ENCODE data around the gene GORAB. TPM values are rescaled to one million over a fixed set of nuclear protein-coding genes. Genes with fewer than 3 reads are reported as not detected.
A peak's percentile ranks its signal among the peaks of the same experiment; 100 is the strongest.

Gene GORAB
- polyA plus RNA-seq, 1 donor (not counting 4 experiments of a cell fraction or from before 2014, with no cell fraction given): 12.0 TPM

DNA sequence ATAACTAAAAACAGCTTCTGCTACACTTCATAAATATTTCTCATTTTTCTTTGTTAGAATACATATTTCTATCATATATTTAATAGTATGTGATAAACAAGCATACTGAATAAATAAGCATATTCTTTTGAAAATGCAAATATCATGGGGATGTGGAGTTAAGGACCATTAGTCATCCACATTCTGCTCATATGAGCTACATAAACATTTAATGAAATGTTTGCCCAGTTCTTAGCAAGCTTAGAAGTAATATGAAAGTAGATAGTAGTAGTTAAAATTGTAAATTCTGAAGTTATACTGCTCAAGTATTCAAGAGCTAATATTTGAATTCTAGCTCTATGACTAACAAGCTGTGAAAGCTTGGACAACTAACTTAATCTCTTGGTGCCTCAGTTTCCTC is 10.1 kb upstream of the GORAB start:
- no peak overlapping the region for H3K4me3 ChIP-seq (ENCODE audit: control insufficient read depth in 2 of 3, extremely low read depth in 1 of 3, insufficient read depth in 2 of 3, low read depth in 1 of 3, low read length in 3 of 3)
- H3K9me3 ChIP-seq (ENCODE audit: control insufficient read depth, low read depth, low read length): no peaks in the 10 kb centered on the region
- H3K79me2 ChIP-seq (ENCODE audit: control insufficient read depth, insufficient read depth, low read length): no peaks in the 10 kb centered on the region
- FAIRE-seq (no peak), DNase-seq (ENCODE audit: low read depth, low spot score) (no peak)
- no peak overlapping the region for H3K9ac ChIP-seq (ENCODE audit: control insufficient read depth, extremely low read depth, insufficient read depth, low read length)
- no peaks in the 10 kb centered on the region for H3K27me3 ChIP-seq (ENCODE audit: control insufficient read depth, extremely low read depth, insufficient read depth, low read length)
- TF ChIP-seq, protein P1, sequence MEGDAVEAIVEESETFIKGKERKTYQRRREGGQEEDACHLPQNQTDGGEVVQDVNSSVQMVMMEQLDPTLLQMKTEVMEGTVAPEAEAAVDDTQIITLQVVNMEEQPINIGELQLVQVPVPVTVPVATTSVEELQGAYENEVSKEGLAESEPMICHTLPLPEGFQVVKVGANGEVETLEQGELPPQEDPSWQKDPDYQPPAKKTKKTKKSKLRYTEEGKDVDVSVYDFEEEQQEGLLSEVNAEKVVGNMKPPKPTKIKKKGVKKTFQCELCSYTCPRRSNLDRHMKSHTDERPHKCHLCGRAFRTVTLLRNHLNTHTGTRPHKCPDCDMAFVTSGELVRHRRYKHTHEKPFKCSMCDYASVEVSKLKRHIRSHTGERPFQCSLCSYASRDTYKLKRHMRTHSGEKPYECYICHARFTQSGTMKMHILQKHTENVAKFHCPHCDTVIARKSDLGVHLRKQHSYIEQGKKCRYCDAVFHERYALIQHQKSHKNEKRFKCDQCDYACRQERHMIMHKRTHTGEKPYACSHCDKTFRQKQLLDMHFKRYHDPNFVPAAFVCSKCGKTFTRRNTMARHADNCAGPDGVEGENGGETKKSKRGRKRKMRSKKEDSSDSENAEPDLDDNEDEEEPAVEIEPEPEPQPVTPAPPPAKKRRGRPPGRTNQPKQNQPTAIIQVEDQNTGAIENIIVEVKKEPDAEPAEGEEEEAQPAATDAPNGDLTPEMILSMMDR (optimal IDR thresholded peaks at IDR 0.05 in 1 of 3, IDR thresholded peaks at IDR 0.05 in 1 of 3, conservative IDR thresholded peaks at IDR 0.05 in 1 of 3; ENCODE audit: extremely low read depth in 1 of 3, insufficient read depth in 2 of 3, low read length in 3 of 3): no peak
- no peak for TF ChIP-seq EZH2 (IDR thresholded peaks at IDR 0.05; ENCODE audit: low read length)
- H3K4me1 ChIP-seq (ENCODE audit: control insufficient read depth, extremely low read depth, insufficient read depth, low read length): no peaks in the 10 kb centered on the region
- no peaks in the 10 kb centered on the region for H3K9me1 ChIP-seq (ENCODE audit: control insufficient read depth, extremely low read depth, insufficient read depth, low read length)
- no peak overlapping the region for H3K27ac ChIP-seq (ENCODE audit: control insufficient read depth, insufficient read depth, low read length)
- no peaks in the 10 kb centered on the region for H3K36me3 ChIP-seq (ENCODE audit: control insufficient read depth in 2 of 2, extremely low read depth in 1 of 2, insufficient read depth in 2 of 2, low read length in 2 of 2)
- dilution Hi-C loops (cut with MboI; ENCODE audit: extremely low pct_ligation_motif_present, low sequenced_read_pairs): no loop called here
- no peak overlapping the region for H3K4me2 ChIP-seq (ENCODE audit: control insufficient read depth, extremely low read depth, insufficient read depth, low read depth, low read length)
- no peaks in the 10 kb centered on the region for H4K20me1 ChIP-seq (ENCODE audit: control insufficient read depth, extremely low read depth, insufficient read depth, low read length)
- no peak overlapping the region for H2AFZ ChIP-seq (ENCODE audit: control insufficient read depth, low read length)

DNA sequence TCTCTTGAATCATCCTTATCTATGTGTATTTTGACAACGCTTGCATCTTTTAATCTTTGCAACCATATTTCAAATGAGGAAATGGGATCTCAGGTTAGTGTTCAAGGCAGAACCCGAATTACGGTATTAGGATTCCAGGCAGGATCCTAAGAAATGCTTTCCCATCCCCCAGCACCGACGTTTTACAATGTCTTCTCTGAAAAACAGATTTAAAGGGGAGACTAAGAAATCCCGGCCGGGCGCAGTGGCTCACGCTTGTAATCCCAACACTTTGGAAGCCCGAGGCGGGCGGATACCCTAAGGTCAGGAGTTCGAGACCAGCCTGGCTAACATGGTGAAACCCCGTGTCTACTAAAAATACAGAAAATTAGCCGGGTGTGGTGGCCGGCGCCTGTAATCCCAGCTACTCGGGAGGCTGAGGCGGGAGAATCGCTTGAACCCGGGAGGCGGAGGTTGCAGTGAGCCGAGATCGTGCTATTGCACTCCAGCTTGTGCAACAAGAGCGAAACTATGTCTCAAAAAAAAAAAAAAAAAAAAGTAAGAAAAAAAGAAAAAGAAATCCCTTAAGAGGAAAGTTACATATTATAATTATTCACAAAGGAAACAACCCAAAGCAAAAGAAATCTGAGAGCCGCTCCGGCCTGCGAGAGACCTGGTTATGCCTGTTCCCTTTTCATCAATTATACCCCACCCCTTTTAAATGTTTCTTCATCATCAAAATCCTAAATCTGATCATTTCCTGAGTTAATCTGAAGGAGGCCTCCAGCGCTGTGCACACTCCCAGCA is 801 bp upstream of the GORAB start:
- Histone ChIP-seq H3K4me1 (ENCODE audit: control insufficient read depth, extremely low read depth, insufficient read depth, low read length) (peaks cover 7% of the 10 kb centered on the region), H3K9me1 (ENCODE audit: control insufficient read depth, extremely low read depth, insufficient read depth, low read length) (no peaks in the 10 kb centered on the region), H3K27me3 (ENCODE audit: control insufficient read depth, extremely low read depth, insufficient read depth, low read length) (no peaks in the 10 kb centered on the region), H2AFZ (ENCODE audit: control insufficient read depth, low read length) (peak overlapping the region; percentile 97), H4K20me1 (ENCODE audit: control insufficient read depth, extremely low read depth, insufficient read depth, low read length) (no peaks in the 10 kb centered on the region), H3K9ac (ENCODE audit: control insufficient read depth, extremely low read depth, insufficient read depth, low read length) (peak overlapping the region; percentile 98), H3K79me2 (ENCODE audit: control insufficient read depth, insufficient read depth, low read length) (peaks cover 28% of the 10 kb centered on the region), H3K27ac (ENCODE audit: control insufficient read depth, insufficient read depth, low read length) (peak overlapping the region; percentile 95), H3K36me3 (ENCODE audit: control insufficient read depth in 2 of 2, extremely low read depth in 1 of 2, insufficient read depth in 2 of 2, low read length in 2 of 2) (no peaks in the 10 kb centered on the region), H3K9me3 (ENCODE audit: control insufficient read depth, low read depth, low read length) (no peaks in the 10 kb centered on the region), H3K4me2 (ENCODE audit: control insufficient read depth, extremely low read depth, insufficient read depth, low read depth, low read length) (peak overlapping the region; percentile 79), H3K4me3 (ENCODE audit: control insufficient read depth in 2 of 3, extremely low read depth in 1 of 3, insufficient read depth in 2 of 3, low read depth in 1 of 3, low read length in 3 of 3) (peak overlapping the region; percentile 53 to 91 (median 76))
- DNase-seq (ENCODE audit: low read depth, low spot score) (no peak), FAIRE-seq (peak; percentile 9)
- TF ChIP-seq EZH2 (IDR thresholded peaks at IDR 0.05; ENCODE audit: low read length): no peak
- TF ChIP-seq, protein P1 (optimal IDR thresholded peaks at IDR 0.05 in 1 of 3, IDR thresholded peaks at IDR 0.05 in 1 of 3, conservative IDR thresholded peaks at IDR 0.05 in 1 of 3; ENCODE audit: extremely low read depth in 1 of 3, insufficient read depth in 2 of 3, low read length in 3 of 3): no peak
- dilution Hi-C loops (cut with MboI; ENCODE audit: extremely low pct_ligation_motif_present, low sequenced_read_pairs): no loop called here

Data from keratinocyte (primary cell).